Gastrocnemius medialis (tissue), 4 donors: ENCODE measurements around the gene RNU6-7.

Experiments used
- CTCF ChIP-seq, 5 experiments: fragments of 450-650 bp in 3 of 5; fragments of 200-600 bp in 2 of 5; sonication (generic) in 2 of 5; IDR thresholded peaks in 4 of 5; conservative IDR thresholded peaks in 1 of 5; 1 replicate in 4 of 5; 2 replicates in 1 of 5; pipeline ENCODE4 v1.5.1; 2016 to 2019; ENCODE audit warnings: antibody characterized with exemption in 5 of 5, mild to moderate bottlenecking in 3 of 5, moderate library complexity in 3 of 5
- POLR2A ChIP-seq, 2 donors: fragments of 450-650 bp; IDR thresholded peaks; one replicate each; pipeline ENCODE4 v1.6.1; 2017; ENCODE audit warnings: antibody characterized with exemption in 2 of 2, mild to moderate bottlenecking in 2 of 2, moderate library complexity in 2 of 2

DNA sequence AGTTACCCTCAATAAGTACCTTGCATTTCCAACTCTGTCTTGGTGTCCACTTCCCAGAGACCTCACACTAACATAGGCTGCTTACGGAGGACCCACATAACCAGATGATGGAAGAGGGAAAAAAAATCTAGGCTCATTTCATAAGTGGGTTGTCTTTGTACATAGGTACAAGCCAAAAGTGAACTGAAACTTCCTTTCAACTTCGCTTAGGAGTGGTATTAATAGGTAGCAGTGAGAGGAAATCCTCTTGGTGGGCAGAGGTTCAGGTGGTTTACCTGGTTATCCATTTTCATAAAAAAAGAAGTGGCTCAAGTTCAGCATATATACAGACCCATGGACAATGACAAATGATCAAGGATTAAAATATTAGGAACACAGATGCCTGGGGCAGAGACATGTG, 35.8 kb upstream of the RNU6-7 start:
- TF ChIP-seq CTCF (IDR thresholded peaks at IDR 0.05 in 4 of 5, conservative IDR thresholded peaks at IDR 0.05 in 1 of 5), result no peak
- no peak for TF ChIP-seq POLR2A (IDR thresholded peaks at IDR 0.05)
